Measurements from ENCODE around the gene MRPL18. TPM values are rescaled to one million over a fixed set of nuclear protein-coding genes. Genes with fewer than 3 reads are reported as not detected.
"Not testable (repeated sequence)": the region's sequence is repeated elsewhere in the genome, so short reads cannot be mapped to it uniquely, and the experiment has no call there.

Gene MRPL18
- total RNA-seq, 2 donors from 2014 or later: 65.4 to 112 TPM

GRCh38 chr6:159789377-159790148 is 704 bp upstream of the MRPL18 start, which contains the start of gene TCP1:
TSS of gene TCP1 (minus strand) at chr6:159789602. CDS start at chr6:159789468, 134 bp downstream.
- Histone ChIP-seq H3K4me3 (peak within 1 kb of the TSS; percentile 85), H3K9ac (ENCODE audit: low read depth in 2 of 2, low read length in 2 of 2) (peak within 1 kb of the TSS; percentile 95 to 97), H3K36me3 (peaks cover 4% of the 10 kb centered on the region), H3K27ac (peak within 1 kb of the TSS; percentile 95), H3K9me3 (no peaks in the 10 kb centered on the region), H3K4me1 (peaks cover 19% of the 10 kb centered on the region), H3K27me3 (no peaks in the 10 kb centered on the region)
- intact Hi-C loops (cut with DNase I): loop anchor here (5.0 kb wide), 1 partner anchor 97 kb away; the partner anchor contains the start of gene SOD2
- TF ChIP-seq CTCF (IDR thresholded peaks at IDR 0.05): no peak
- DNase-seq: peak; percentile 100

GRCh38 chr6:159790956-159791598 is 810 bp downstream of the MRPL18 start:
- intact Hi-C loops (cut with DNase I): no loop called here
- H3K9me3 ChIP-seq: no peaks in the 10 kb centered on the region
- TF ChIP-seq CTCF (IDR thresholded peaks at IDR 0.05): no peak
- H3K36me3 ChIP-seq: peaks cover 4% of the 10 kb centered on the region
- H3K4me3 ChIP-seq: peak overlapping the region; percentile 85
- H3K27me3 ChIP-seq: no peaks in the 10 kb centered on the region
- H3K4me1 ChIP-seq: peaks cover 19% of the 10 kb centered on the region
- peak; percentile 54 for DNase-seq
- H3K27ac ChIP-seq: peak overlapping the region; percentile 95
- peak overlapping the region; percentile 53 to 95 for H3K9ac ChIP-seq (ENCODE audit: low read depth in 2 of 2, low read length in 2 of 2)

GRCh38 chr6:159794976-159795375 is 4.7 kb downstream of the MRPL18 start:
- H3K27me3 ChIP-seq; H3K4me1 ChIP-seq; H3K36me3 ChIP-seq; intact Hi-C loops (cut with DNase I); H3K4me3 ChIP-seq; H3K9ac ChIP-seq (ENCODE audit: low read depth in 2 of 2, low read length in 2 of 2); H3K27ac ChIP-seq; DNase-seq; H3K9me3 ChIP-seq: not testable (repeated sequence)

- DNase-seq: no peak
- H3K27me3 ChIP-seq: no peaks in the 10 kb centered on the region
- no peak for TF ChIP-seq CTCF (IDR thresholded peaks at IDR 0.05)
- no peak overlapping the region for H3K27ac ChIP-seq
- no peak overlapping the region for H3K4me3 ChIP-seq
- H3K9me3 ChIP-seq: no peaks in the 10 kb centered on the region
- H3K4me1 ChIP-seq: no peaks in the 10 kb centered on the region
- H3K36me3 ChIP-seq: peaks cover 2% of the 10 kb centered on the region
- intact Hi-C loops (cut with DNase I): no loop called here
- no peak overlapping the region for H3K9ac ChIP-seq (ENCODE audit: low read depth in 2 of 2, low read length in 2 of 2)
These were observed 7.3 kb downstream of the MRPL18 start for GRCh38 chr6:159797554-159797953.

- H3K36me3 ChIP-seq: no peaks in the 10 kb centered on the region
- no peaks in the 10 kb centered on the region for H3K27me3 ChIP-seq
- H3K4me3 ChIP-seq: no peak within 1 kb of the TSS
- TF ChIP-seq CTCF (IDR thresholded peaks at IDR 0.05): no peak
- no peak within 1 kb of the TSS for H3K9ac ChIP-seq (ENCODE audit: low read depth in 2 of 2, low read length in 2 of 2)
- H3K4me1 ChIP-seq: no peaks in the 10 kb centered on the region
- intact Hi-C loops (cut with DNase I): no loop called here
- H3K9me3 ChIP-seq: no peaks in the 10 kb centered on the region
- DNase-seq: no peak
- no peak within 1 kb of the TSS for H3K27ac ChIP-seq
These were observed 10.0 kb downstream of the MRPL18 start, which contains the start of gene PNLDC1 for GRCh38 chr6:159800141-159800865. TSS of gene PNLDC1 (plus strand) at chr6:159800276. CDS start at chr6:159800308, 32 bp downstream.

Measured in colonic mucosa (tissue), 4 donors.